Spleen (tissue), 11 donors: ENCODE results near the gene ITIH4. TPM values are rescaled to one million over a fixed set of nuclear protein-coding genes. Genes with fewer than 3 reads are reported as not detected.

Experiments
- DNase-seq: peaks from one replicate; pipeline ENCODE4 v3.0.0-alpha.2; 2020
- H3K27ac ChIP-seq, 8 donors: fragments of 200-600 bp; sonication (generic) in 7 of 8; 1 replicate in 4 of 8; 2 replicates in 4 of 8; pipeline versions ENCODE4 v1.5.0 to v1.8.0; 2016 to 2021; ENCODE audit warnings: inconsistent platforms in 4 of 8, mild to moderate bottlenecking in 4 of 8, moderate library complexity in 1 of 8
- H3K27me3 ChIP-seq, 7 donors: fragments of 200-600 bp; sonication (generic) in 6 of 7; replicated peaks in 1 of 7; 1 replicate in 4 of 7; 2 replicates in 3 of 7; pipeline versions ENCODE4 v1.5.0 to v1.8.0; 2016 to 2021; ENCODE audit warnings: inconsistent platforms in 3 of 7, mild to moderate bottlenecking in 1 of 7
- H3K36me3 ChIP-seq, 6 donors: fragments of 200-600 bp; sonication (generic) in 5 of 6; 1 replicate in 4 of 6; 2 replicates in 2 of 6; pipeline versions ENCODE4 v1.5.0 to v1.8.0; 2016 to 2021; ENCODE audit warnings: inconsistent platforms in 2 of 6
- H3K4me1 ChIP-seq, 6 donors: fragments of 200-600 bp; sonication (generic) in 5 of 6; 1 replicate in 3 of 6; 2 replicates in 3 of 6; pipeline versions ENCODE4 v1.5.0 to v1.8.0; 2016 to 2021; ENCODE audit warnings: inconsistent platforms in 3 of 6
- H3K4me3 ChIP-seq, 8 donors: fragments of 200-600 bp; sonication (generic) in 7 of 8; 1 replicate in 4 of 8; 2 replicates in 4 of 8; pipeline versions ENCODE4 v1.5.0 to v1.8.0; 2016 to 2021; ENCODE audit warnings: inconsistent platforms in 4 of 8, mild to moderate bottlenecking in 4 of 8, moderate library complexity in 2 of 8
- H3K9me3 ChIP-seq, 8 donors: fragments of 200-600 bp; sonication (generic) in 7 of 8; 1 replicate in 4 of 8; 2 replicates in 4 of 8; pipeline versions ENCODE4 v1.5.0 to v1.8.0; 2016 to 2021; ENCODE audit warnings: inconsistent platforms in 4 of 8
- POLR2A ChIP-seq, 3 donors: fragments of 450-650 bp; IDR thresholded peaks; one replicate each; pipeline ENCODE4 v1.5.1; 2017; ENCODE audit warnings: antibody characterized with exemption in 3 of 3, mild to moderate bottlenecking in 1 of 3
- POLR2AphosphoS5 ChIP-seq, 3 donors: sonication (generic); formaldehyde crosslinking; IDR thresholded peaks; one replicate each; pipeline ENCODE4 v1.5.1; 2017; ENCODE audit warnings: antibody characterized with exemption in 3 of 3
- WGBS, 5 donors: extraction: QIAGEN DNeasy Blood & Tissue Kit in 3 of 5; methylation state at CpG; one replicate each; pipeline versions ENCODE4 v1.1.5 to v1.1.7; 2013 to 2018; 5-methylcytosine and 5-hydroxymethylcytosine counted together
- intact Hi-C: fragments of 100-400 bp; cut with DNase I; formaldehyde crosslinking; loops from one replicate; pipeline ENCODE4 v1.15.0; 2023; ENCODE audit warnings: low total_unique reads
- polyA plus RNA-seq, 3 donors: library from polyadenylated mRNA; stranded (reverse); fragments of 200-250 nt; gene quantifications; one replicate each; pipeline ENCODE4 v1.2.1, GENCODE V29; 2013
- total RNA-seq, 7 donors: library from RNA; depleted of rRNA in 3 of 7; stranded (reverse); fragments of >200 nt in 3 of 7; fragmentation: NEBNext Ultra II Directional in 4 of 7; extraction: Animal tissue kit (Norgen Biotek cat#: 25700) in 4 of 7; gene quantifications; one replicate each; pipeline versions ENCODE4 v1.1.0 to v1.2.1, GENCODE V29; 2016 to 2021
- TF ChIP-seq, protein P1 (sequence below), 11 experiments: fragments of 200-600 bp in 7 of 11; fragments of 450-650 bp in 4 of 11; sonication (generic) in 4 of 11; IDR thresholded peaks in 8 of 11; conservative IDR thresholded peaks in 3 of 11; 1 replicate in 7 of 11; 2 replicates in 4 of 11; pipeline versions ENCODE4 v1.4.0 to v1.8.0; 2016 to 2021; ENCODE audit warnings: antibody characterized with exemption in 11 of 11, inconsistent platforms in 4 of 11, mild to moderate bottlenecking in 1 of 11
- donor health status: healthy with polysubstance abuse.
- donor health status: DM: no; HTN: no; CAD: no; lungs with moderate emphysema.
- donor health status: DM: no; HTN: no; CAD: no.
- donor health status: Bipolar disorder and iron deficiency.
- donor health status: healthy.
- donor health status: DM: no; HTN: no; CAD: no.
- donor health status: DM: yes; HTN: yes; CAD: no.

The ITIH4 gene
- total and polyA plus RNA-seq, 10 donors = 9.9 to 54.2 (median 21.6) TPM

DNA sequence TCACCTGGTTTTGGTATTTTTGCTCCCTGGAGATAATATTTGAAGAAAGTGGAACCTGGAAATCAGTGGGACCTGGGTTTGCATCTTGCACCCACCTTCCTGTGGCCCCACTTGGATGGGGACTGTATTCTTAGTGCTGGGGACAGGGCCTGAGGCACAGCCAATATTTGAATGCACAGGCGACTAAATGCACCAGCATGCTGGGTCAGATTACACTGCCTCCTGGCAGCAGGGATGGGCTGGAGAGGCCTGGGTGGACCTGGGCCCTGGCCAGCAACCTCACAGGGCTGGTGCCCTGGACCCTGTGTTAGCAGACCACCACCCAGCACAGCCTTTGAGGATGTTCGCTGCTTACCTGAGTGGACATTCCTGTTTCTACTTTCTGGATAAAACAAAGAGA, 10.5 kb downstream of the ITIH4 start:
- no peak for DNase-seq
- no peak for TF ChIP-seq POLR2A (IDR thresholded peaks at IDR 0.05)
- TF ChIP-seq, protein P1, sequence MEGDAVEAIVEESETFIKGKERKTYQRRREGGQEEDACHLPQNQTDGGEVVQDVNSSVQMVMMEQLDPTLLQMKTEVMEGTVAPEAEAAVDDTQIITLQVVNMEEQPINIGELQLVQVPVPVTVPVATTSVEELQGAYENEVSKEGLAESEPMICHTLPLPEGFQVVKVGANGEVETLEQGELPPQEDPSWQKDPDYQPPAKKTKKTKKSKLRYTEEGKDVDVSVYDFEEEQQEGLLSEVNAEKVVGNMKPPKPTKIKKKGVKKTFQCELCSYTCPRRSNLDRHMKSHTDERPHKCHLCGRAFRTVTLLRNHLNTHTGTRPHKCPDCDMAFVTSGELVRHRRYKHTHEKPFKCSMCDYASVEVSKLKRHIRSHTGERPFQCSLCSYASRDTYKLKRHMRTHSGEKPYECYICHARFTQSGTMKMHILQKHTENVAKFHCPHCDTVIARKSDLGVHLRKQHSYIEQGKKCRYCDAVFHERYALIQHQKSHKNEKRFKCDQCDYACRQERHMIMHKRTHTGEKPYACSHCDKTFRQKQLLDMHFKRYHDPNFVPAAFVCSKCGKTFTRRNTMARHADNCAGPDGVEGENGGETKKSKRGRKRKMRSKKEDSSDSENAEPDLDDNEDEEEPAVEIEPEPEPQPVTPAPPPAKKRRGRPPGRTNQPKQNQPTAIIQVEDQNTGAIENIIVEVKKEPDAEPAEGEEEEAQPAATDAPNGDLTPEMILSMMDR (IDR thresholded peaks at IDR 0.05 in 8 of 11, conservative IDR thresholded peaks at IDR 0.05 in 3 of 11) = no peak
- TF ChIP-seq POLR2AphosphoS5 (IDR thresholded peaks at IDR 0.05) = no peak
- H3K9me3 ChIP-seq = no peaks in the 10 kb centered on the region
- no peak overlapping the region for H3K4me3 ChIP-seq
- 78 to 100% (median 90%) methylated on average over 2 of the region's 2 CpGs for WGBS, 5 donors
- no peaks in the 10 kb centered on the region for H3K4me1 ChIP-seq
- H3K27me3 ChIP-seq = no peaks in the 10 kb centered on the region
- H3K27ac ChIP-seq = no peak overlapping the region
- intact Hi-C loops = no loop called here
- H3K36me3 ChIP-seq = peaks cover 0 to 70% (median 15%) of the 10 kb centered on the region in 6 donors

DNA sequence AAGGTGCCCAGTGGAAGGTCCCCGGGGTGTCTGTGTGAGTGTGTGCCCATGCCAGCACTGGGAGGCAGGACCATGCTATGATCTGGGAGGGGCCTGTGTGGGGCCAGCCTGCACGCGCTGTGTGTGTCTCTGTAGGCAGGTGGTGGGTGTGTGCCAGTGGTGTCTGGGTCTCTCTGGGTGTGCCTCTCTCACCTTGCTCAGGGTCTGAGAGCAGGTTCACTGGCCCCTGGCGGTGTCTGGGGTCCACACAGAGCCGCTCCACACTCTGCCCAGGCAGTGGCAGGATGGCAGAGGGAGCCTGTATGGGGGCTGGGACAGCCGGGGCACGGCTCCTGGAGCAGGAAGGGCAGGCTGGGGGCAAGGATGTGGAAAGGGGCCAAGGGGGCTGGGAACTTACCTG, 12.6 kb downstream of the ITIH4 start:
- WGBS, 5 donors = 60 to 94% (median 90%) methylated on average over 4 to 7 of the region's 7 CpGs
- no peaks in the 10 kb centered on the region for H3K4me1 ChIP-seq
- no peaks in the 10 kb centered on the region for H3K9me3 ChIP-seq
- no peak overlapping the region for H3K4me3 ChIP-seq
- H3K36me3 ChIP-seq = peaks cover 0 to 54% (median 3%) of the 10 kb centered on the region in 6 donors
- TF ChIP-seq POLR2AphosphoS5 (IDR thresholded peaks at IDR 0.05) = no peak
- TF ChIP-seq POLR2A (IDR thresholded peaks at IDR 0.05) = no peak
- TF ChIP-seq, protein P1 (IDR thresholded peaks at IDR 0.05 in 8 of 11, conservative IDR thresholded peaks at IDR 0.05 in 3 of 11) = no peak
- no peak for DNase-seq
- H3K27ac ChIP-seq = no peak overlapping the region
- no peaks in the 10 kb centered on the region for H3K27me3 ChIP-seq
- intact Hi-C loops = no loop called here

DNA sequence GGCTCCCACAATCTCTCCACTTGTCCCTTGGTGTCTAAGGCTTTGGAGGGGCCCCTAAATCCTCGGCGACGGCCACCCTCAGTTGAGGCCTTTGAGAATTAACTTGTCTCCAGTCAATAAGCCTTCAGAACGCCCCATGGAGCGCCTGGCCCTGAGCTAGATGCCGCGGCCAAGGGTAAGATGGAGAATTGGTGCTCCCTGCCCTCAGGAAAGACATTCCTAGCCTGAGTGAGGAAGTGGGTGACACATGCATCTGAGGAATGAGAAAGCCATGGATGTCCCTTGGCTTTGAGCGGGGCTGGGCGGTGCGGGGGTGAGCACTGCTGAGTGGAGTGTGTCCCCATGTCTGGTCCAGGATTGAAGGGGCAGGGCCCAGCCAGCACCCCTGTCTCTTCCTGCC, 13.3 kb downstream of the ITIH4 start:
- Histone ChIP-seq H3K4me1 (no peaks in the 10 kb centered on the region), H3K9me3 (no peaks in the 10 kb centered on the region), H3K27ac (no peak overlapping the region), H3K4me3 (no peak overlapping the region), H3K36me3 (peaks cover 0 to 49% (median 3%) of the 10 kb centered on the region in 6 donors), H3K27me3 (no peaks in the 10 kb centered on the region)
- no peak for DNase-seq
- TF ChIP-seq POLR2AphosphoS5 (IDR thresholded peaks at IDR 0.05) (no peak), POLR2A (IDR thresholded peaks at IDR 0.05) (no peak)
- TF ChIP-seq, protein P1 (IDR thresholded peaks at IDR 0.05 in 8 of 11, conservative IDR thresholded peaks at IDR 0.05 in 3 of 11) = no peak
- 93 to 97% (median 94%) methylated on average over 8 to 10 of the region's 10 CpGs for WGBS, 5 donors
- intact Hi-C loops = no loop called here

DNA sequence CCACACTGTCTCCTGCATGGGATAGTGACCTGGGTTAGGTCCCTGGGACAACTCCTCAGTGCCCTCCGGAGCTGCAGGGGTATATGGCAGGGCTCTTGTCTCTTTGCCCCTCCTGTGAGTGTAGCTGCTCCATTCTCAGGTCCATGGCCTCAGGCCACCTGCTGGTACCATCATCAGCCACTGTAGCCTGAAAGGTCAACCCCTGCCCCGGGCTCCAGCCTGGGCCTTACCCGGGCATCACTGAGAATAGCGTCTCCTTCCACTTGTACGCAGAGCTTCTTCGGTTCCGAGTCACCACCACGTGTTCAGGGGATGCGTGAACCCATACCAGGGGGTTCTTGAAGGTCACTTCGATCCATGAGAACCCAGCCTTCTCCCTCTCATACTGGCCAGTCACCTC, 13.8 kb downstream of the ITIH4 start:
- Histone ChIP-seq H3K36me3 (peaks cover 0 to 45% (median 3%) of the 10 kb centered on the region in 6 donors), H3K27me3 (no peaks in the 10 kb centered on the region), H3K27ac (no peak overlapping the region), H3K4me3 (no peak overlapping the region), H3K4me1 (no peaks in the 10 kb centered on the region), H3K9me3 (no peaks in the 10 kb centered on the region)
- intact Hi-C loops = no loop called here
- DNase-seq = no peak
- WGBS, 5 donors = 92 to 97% (median 94%) methylated on average over 10 of the region's 10 CpGs
- TF ChIP-seq, protein P1 (IDR thresholded peaks at IDR 0.05 in 8 of 11, conservative IDR thresholded peaks at IDR 0.05 in 3 of 11) = no peak
